GM23338 (cell line): Measurements from ENCODE around the gene PLA2G2E. TPM values are rescaled to one million over a fixed set of nuclear protein-coding genes. Genes with fewer than 3 reads are reported as not detected.
"Not testable (repeated sequence)": the region's sequence is repeated elsewhere in the genome, so short reads cannot be mapped to it uniquely, and the experiment has no call there.

Source experiments
- ATAC-seq: fragments of 200-7000 bp; cut with Tn5 transposase; 3 replicates; pipeline ENCODE4 v1.9.1; 2020
- DNase-seq: peaks from one replicate; pipeline ENCODE4 v3.0.0-alpha.2; 2015; ENCODE audit warnings: low spot score
- H2AFZ ChIP-seq: fragments of 200-600 bp; sonication (generic); 2 replicates; pipeline ENCODE4 v1.8.0; 2016; ENCODE audit warnings: antibody characterized with exemption, mild to moderate bottlenecking, moderate library complexity
- H3F3A ChIP-seq: fragments of 200-600 bp; sonication (generic); replicated peaks from 2 replicates; pipeline ENCODE4 v1.8.0; 2017; ENCODE audit warnings: antibody characterized with exemption, mixed run types, low read depth
- H3K27ac ChIP-seq: fragments of 200-600 bp; sonication (generic); 2 replicates; pipeline ENCODE4 v1.6.1; 2016; ENCODE audit warnings: low read depth
- H3K27me3 ChIP-seq: fragments of 200-600 bp; sonication (generic); 2 replicates; pipeline ENCODE4 v1.8.0; 2016; ENCODE audit warnings: mild to moderate bottlenecking, mixed run types, moderate library complexity; ENCODE audit not compliant: insufficient read depth
- H3K36me3 ChIP-seq: fragments of 200-600 bp; sonication (generic); 2 replicates; pipeline ENCODE4 v1.8.0; 2016; ENCODE audit warnings: mild to moderate bottlenecking; ENCODE audit not compliant: insufficient read depth
- H3K4me1 ChIP-seq: fragments of 200-600 bp; sonication (generic); 2 replicates; pipeline ENCODE4 v1.8.0; 2016; ENCODE audit warnings: mild to moderate bottlenecking, moderate library complexity; ENCODE audit not compliant: insufficient read depth
- H3K4me2 ChIP-seq: fragments of 200-600 bp; sonication (generic); 2 replicates; pipeline ENCODE4 v1.7.1; 2017; ENCODE audit warnings: mixed run types
- H3K4me3 ChIP-seq: fragments of 200-600 bp; sonication (generic); 2 replicates; pipeline ENCODE4 v1.6.1; 2016; ENCODE audit warnings: mixed run types
- H3K79me2 ChIP-seq: fragments of 200-600 bp; sonication (generic); replicated peaks from 2 replicates; pipeline ENCODE4 v1.8.0; 2017; ENCODE audit warnings: mild to moderate bottlenecking; ENCODE audit not compliant: insufficient read depth
- H3K9me2 ChIP-seq: fragments of 200-600 bp; sonication (generic); 2 replicates; pipeline ENCODE4 v1.8.0; 2017; ENCODE audit not compliant: insufficient read depth
- H4K20me1 ChIP-seq: fragments of 200-600 bp; sonication (generic); replicated peaks from 2 replicates; pipeline ENCODE4 v1.8.0; 2017; ENCODE audit warnings: mild to moderate bottlenecking; ENCODE audit not compliant: insufficient read depth
- H3K27ac Mint-ChIP-seq: 2 replicates; pipeline ENCODE4 v1.8.0; 2020; ENCODE audit warnings: inconsistent platforms, mild to moderate bottlenecking, moderate library complexity, mixed read lengths
- H3K27me3 Mint-ChIP-seq: 3 replicates; pipeline ENCODE4 v1.8.0; 2022; ENCODE audit warnings: low read depth, mild to moderate bottlenecking, moderate library complexity, mixed read lengths, inconsistent platforms; ENCODE audit not compliant: insufficient read depth, poor library complexity
- H3K36me3 Mint-ChIP-seq: 3 replicates; pipeline ENCODE4 v1.8.0; 2021; ENCODE audit warnings: low read depth, mild to moderate bottlenecking, inconsistent platforms, moderate library complexity, mixed read lengths
- H3K4me1 Mint-ChIP-seq: 3 replicates; pipeline ENCODE4 v1.8.0; 2020; ENCODE audit warnings: mild to moderate bottlenecking, inconsistent platforms, mixed read lengths
- H3K4me3 Mint-ChIP-seq: 3 replicates; pipeline ENCODE4 v1.8.0; 2021; ENCODE audit warnings: moderate library complexity, mild to moderate bottlenecking, inconsistent platforms, mixed read lengths
- H3K9me3 Mint-ChIP-seq: 3 replicates; pipeline ENCODE4 v1.8.0; 2020; ENCODE audit warnings: moderate library complexity, mild to moderate bottlenecking, inconsistent platforms, mixed read lengths
- EZH2phosphoT487 ChIP-seq: fragments of 200-600 bp; sonication (generic); IDR thresholded peaks from one replicate; pipeline ENCODE4 v1.8.1; 2018; ENCODE audit warnings: antibody characterized with exemption; ENCODE audit not compliant: unreplicated experiment
- JUNB ChIP-seq: IDR thresholded peaks from one replicate; pipeline ENCODE4 v1.6.1; 2016; ENCODE audit warnings: antibody characterized with exemption; ENCODE audit not compliant: unreplicated experiment
- POLR2AphosphoS5 ChIP-seq: IDR thresholded peaks from 2 replicates; pipeline ENCODE4 v1.6.1; 2016; ENCODE audit warnings: antibody characterized with exemption, low read depth
- STAT1 ChIP-seq: IDR thresholded peaks from one replicate; pipeline ENCODE4 v1.6.1; 2016; ENCODE audit warnings: antibody characterized with exemption; ENCODE audit not compliant: unreplicated experiment
- ZNF114 ChIP-seq: fragments of 250-450 bp; sonication (Bioruptor Pico); IDR thresholded peaks from 2 replicates; pipeline ENCODE4 v1.5.0; 2020; ENCODE audit warnings: mild to moderate bottlenecking, moderate library complexity
- polyA plus RNA-seq: library from polyadenylated mRNA; unstranded; fragments of >200 nt; fragmentation: Nextera tagmentation; extraction: Ambion mirVana; gene quantifications from 2 replicates; pipeline ENCODE4 v1.2.1, GENCODE V29; 2016
- total RNA-seq: library from RNA; depleted of rRNA; stranded (reverse); fragments of >200 nt; shearing (Covaris generic); gene quantifications from 2 replicates; pipeline ENCODE4 v1.2.3, GENCODE V29; 2014
- TF ChIP-seq, protein P1 (sequence below): fragments of 250-450 bp; sonication (Bioruptor Pico); IDR thresholded peaks from 2 replicates; pipeline ENCODE4 v1.5.0; 2020; ENCODE audit warnings: mild to moderate bottlenecking, moderate library complexity
- TF ChIP-seq, protein P2 (sequence below), 2 experiments: fragments of 200-600 bp in 1 of 2; sonication (generic) in 1 of 2; conservative IDR thresholded peaks; 2 replicates each; pipeline versions ENCODE4 v1.5.1 to v1.6.1; 2016 to 2017; ENCODE audit warnings: antibody characterized with exemption in 2 of 2, low read depth in 2 of 2, mild to moderate bottlenecking in 2 of 2, moderate library complexity in 1 of 2

PLA2G2E gene
- total and polyA plus RNA-seq, 2 experiments from 2014 or later: not detected

DNA sequence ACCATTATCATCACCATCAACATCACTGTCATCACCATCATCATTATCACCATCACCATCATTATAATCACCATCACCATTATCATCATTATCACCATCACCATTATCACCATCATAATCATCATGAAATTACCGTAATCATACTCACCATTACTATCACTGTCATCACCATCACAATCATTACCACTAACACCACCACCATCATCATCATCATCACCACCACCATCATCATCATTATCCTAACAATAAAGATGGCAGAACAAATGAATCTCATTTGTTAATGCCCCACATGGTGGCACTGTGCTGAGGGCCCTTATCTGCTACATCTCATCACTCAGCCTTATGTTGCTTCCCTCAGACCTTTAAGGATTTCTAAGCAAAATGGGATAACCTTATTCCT is 9.4 kb upstream of the PLA2G2E start (continued):
- TF ChIP-seq, protein P1, sequence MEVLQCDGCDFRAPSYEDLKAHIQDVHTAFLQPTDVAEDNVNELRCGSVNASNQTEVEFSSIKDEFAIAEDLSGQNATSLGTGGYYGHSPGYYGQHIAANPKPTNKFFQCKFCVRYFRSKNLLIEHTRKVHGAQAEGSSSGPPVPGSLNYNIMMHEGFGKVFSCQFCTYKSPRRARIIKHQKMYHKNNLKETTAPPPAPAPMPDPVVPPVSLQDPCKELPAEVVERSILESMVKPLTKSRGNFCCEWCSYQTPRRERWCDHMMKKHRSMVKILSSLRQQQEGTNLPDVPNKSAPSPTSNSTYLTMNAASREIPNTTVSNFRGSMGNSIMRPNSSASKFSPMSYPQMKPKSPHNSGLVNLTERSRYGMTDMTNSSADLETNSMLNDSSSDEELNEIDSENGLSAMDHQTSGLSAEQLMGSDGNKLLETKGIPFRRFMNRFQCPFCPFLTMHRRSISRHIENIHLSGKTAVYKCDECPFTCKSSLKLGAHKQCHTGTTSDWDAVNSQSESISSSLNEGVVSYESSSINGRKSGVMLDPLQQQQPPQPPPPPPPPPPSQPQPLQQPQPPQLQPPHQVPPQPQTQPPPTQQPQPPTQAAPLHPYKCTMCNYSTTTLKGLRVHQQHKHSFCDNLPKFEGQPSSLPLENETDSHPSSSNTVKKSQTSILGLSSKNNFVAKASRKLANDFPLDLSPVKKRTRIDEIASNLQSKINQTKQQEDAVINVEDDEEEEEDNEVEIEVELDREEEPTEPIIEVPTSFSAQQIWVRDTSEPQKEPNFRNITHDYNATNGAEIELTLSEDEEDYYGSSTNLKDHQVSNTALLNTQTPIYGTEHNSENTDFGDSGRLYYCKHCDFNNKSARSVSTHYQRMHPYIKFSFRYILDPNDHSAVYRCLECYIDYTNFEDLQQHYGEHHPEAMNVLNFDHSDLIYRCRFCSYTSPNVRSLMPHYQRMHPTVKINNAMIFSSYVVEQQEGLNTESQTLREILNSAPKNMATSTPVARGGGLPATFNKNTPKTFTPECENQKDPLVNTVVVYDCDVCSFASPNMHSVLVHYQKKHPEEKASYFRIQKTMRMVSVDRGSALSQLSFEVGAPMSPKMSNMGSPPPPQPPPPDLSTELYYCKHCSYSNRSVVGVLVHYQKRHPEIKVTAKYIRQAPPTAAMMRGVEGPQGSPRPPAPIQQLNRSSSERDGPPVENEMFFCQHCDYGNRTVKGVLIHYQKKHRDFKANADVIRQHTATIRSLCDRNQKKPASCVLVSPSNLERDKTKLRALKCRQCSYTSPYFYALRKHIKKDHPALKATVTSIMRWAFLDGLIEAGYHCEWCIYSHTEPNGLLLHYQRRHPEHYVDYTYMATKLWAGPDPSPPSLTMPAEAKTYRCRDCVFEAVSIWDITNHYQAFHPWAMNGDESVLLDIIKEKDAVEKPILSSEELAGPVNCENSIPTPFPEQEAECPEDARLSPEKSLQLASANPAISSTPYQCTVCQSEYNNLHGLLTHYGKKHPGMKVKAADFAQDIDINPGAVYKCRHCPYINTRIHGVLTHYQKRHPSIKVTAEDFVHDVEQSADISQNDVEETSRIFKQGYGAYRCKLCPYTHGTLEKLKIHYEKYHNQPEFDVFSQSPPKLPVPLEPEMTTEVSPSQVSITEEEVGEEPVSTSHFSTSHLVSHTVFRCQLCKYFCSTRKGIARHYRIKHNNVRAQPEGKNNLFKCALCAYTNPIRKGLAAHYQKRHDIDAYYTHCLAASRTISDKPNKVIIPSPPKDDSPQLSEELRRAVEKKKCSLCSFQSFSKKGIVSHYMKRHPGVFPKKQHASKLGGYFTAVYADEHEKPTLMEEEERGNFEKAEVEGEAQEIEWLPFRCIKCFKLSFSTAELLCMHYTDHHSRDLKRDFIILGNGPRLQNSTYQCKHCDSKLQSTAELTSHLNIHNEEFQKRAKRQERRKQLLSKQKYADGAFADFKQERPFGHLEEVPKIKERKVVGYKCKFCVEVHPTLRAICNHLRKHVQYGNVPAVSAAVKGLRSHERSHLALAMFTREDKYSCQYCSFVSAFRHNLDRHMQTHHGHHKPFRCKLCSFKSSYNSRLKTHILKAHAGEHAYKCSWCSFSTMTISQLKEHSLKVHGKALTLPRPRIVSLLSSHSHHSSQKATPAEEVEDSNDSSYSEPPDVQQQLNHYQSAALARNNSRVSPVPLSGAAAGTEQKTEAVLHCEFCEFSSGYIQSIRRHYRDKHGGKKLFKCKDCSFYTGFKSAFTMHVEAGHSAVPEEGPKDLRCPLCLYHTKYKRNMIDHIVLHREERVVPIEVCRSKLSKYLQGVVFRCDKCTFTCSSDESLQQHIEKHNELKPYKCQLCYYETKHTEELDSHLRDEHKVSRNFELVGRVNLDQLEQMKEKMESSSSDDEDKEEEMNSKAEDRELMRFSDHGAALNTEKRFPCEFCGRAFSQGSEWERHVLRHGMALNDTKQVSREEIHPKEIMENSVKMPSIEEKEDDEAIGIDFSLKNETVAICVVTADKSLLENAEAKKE: no peak
- TF ChIP-seq JUNB (no peak), STAT1 (no peak), POLR2AphosphoS5 (no peak), EZH2phosphoT487 (no peak), ZNF114 (CRISPR knock-in tag) (no peak)
- TF ChIP-seq, protein P2, sequence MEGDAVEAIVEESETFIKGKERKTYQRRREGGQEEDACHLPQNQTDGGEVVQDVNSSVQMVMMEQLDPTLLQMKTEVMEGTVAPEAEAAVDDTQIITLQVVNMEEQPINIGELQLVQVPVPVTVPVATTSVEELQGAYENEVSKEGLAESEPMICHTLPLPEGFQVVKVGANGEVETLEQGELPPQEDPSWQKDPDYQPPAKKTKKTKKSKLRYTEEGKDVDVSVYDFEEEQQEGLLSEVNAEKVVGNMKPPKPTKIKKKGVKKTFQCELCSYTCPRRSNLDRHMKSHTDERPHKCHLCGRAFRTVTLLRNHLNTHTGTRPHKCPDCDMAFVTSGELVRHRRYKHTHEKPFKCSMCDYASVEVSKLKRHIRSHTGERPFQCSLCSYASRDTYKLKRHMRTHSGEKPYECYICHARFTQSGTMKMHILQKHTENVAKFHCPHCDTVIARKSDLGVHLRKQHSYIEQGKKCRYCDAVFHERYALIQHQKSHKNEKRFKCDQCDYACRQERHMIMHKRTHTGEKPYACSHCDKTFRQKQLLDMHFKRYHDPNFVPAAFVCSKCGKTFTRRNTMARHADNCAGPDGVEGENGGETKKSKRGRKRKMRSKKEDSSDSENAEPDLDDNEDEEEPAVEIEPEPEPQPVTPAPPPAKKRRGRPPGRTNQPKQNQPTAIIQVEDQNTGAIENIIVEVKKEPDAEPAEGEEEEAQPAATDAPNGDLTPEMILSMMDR (conservative IDR thresholded peaks at IDR 0.05; ENCODE audit: low read depth in 2 of 2): no peak

DNA sequence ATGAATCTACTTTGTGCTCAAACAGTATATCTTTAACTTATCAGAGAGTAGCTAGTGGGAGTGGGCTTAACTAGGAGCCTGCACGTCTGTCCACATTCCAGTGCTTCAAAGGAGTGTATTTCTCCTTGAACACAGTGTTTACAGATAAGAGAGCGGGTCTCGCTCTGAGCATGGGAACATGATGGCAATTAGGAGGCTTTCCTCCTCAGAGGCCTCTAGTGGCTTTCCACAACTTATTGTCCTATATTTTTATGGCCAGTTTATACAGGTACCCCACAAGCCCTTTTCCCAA is 3.7 kb upstream of the PLA2G2E start:
- not testable (repeated sequence) for H3K4me3 Mint-ChIP-seq, H3K4me3 ChIP-seq, H3K27ac Mint-ChIP-seq, H3K27me3 Mint-ChIP-seq, H3K4me1 Mint-ChIP-seq, H3K79me2 ChIP-seq, H2AFZ ChIP-seq, H3K4me2 ChIP-seq, H3K36me3 ChIP-seq, H3K9me2 ChIP-seq, H3K27me3 ChIP-seq, ATAC-seq, DNase-seq, H3F3A ChIP-seq, H3K27ac ChIP-seq, H3K4me1 ChIP-seq, H4K20me1 ChIP-seq
- peaks cover 14% of the 10 kb centered on the region for H3K36me3 Mint-ChIP-seq
- peaks cover 27% of the 10 kb centered on the region for H3K9me3 Mint-ChIP-seq
